ENCODE results near the gene TTC39A. TPM values are rescaled to one million over a fixed set of nuclear protein-coding genes. Genes with fewer than 3 reads are reported as not detected.

Gene TTC39A
- total RNA-seq, 1 experiment from 2014 or later: 15.4 TPM

- no peak overlapping the region for H3K4me3 ChIP-seq (replicated peaks in 1 of 2; ENCODE audit: low read depth in 1 of 2, low read length in 2 of 2)
- H3K4me2 ChIP-seq (ENCODE audit: low read length): no peak overlapping the region
- H3K4me1 ChIP-seq (ENCODE audit: control insufficient read depth in 1 of 2, insufficient read depth in 2 of 2, low read length in 2 of 2): no peaks in the 10 kb centered on the region
- no peak for DNase-seq (ENCODE audit: low read depth, low spot score)
- no peak for ATAC-seq
- H3K79me2 ChIP-seq (ENCODE audit: insufficient read depth, low read length): no peaks in the 10 kb centered on the region
- RAD21 ChIA-PET (ENCODE audit: low non-redundant PET in 1 of 2, low total read pairs in 2 of 2, uncharacterized antibody in 2 of 2, unreplicated experiment in 2 of 2): no interaction called here
- H2AFZ ChIP-seq (ENCODE audit: low read depth, low read length, poor library complexity, severe bottlenecking): no peak overlapping the region
- no peaks in the 10 kb centered on the region for H4K20me1 ChIP-seq (ENCODE audit: insufficient read depth)
- no peaks in the 10 kb centered on the region for H3K9me2 ChIP-seq (ENCODE audit: insufficient read depth)
- no peaks in the 10 kb centered on the region for H3K9me3 ChIP-seq (ENCODE audit: control insufficient read depth in 1 of 2, insufficient read depth in 1 of 2, low read depth in 1 of 2, low read length in 2 of 2)
- intact Hi-C loops (cut with micrococcal nuclease): no loop called here
- H3K27ac ChIP-seq (ENCODE audit: low read depth, low read length): no peak overlapping the region
- H3K36me3 ChIP-seq (ENCODE audit: control insufficient read depth in 1 of 2, insufficient read depth in 2 of 2, low read length in 2 of 2): 0 out of 4 replicates have a peak, but pooled peaks cover 0 to 4% of the 10 kb centered on the region in 2 experiments
- TF ChIP-seq YY1 (IDR thresholded peaks at IDR 0.05; ENCODE audit: extremely low read depth, insufficient replicate concordance, low read depth, low read length): no peak
- no peak for TF ChIP-seq POLR2A (IDR thresholded peaks at IDR 0.05; ENCODE audit: borderline replicate concordance, extremely low read depth, insufficient read depth, insufficient read length)
- no peaks in the 10 kb centered on the region for H3K27me3 ChIP-seq (ENCODE audit: insufficient read depth, low read length)
- POLR2A ChIA-PET: no interaction called here
- no TSS peak for BruUV-seq (replicated peaks)
- CTCF ChIA-PET: no interaction called here
- no peak overlapping the region for H3K9ac ChIP-seq (ENCODE audit: low read length)
Measured at GRCh38 chr1:51365774-51366173, 35.4 kb upstream of the TTC39A start.

- TF ChIP-seq ELF1 (IDR thresholded peaks at IDR 0.05; ENCODE audit: borderline replicate concordance, low read depth): no peak
- TF ChIP-seq EZH2 (IDR thresholded peaks at IDR 0.05): no peak
- TF ChIP-seq TCF7L2 (IDR thresholded peaks at IDR 0.05; ENCODE audit: borderline replicate concordance, extremely low read depth, insufficient read depth, insufficient read length): no peak
- TF ChIP-seq ZNF274 (IDR thresholded peaks at IDR 0.05; ENCODE audit: low read depth, low read length): no peak
- TF ChIP-seq CEBPB (IDR thresholded peaks at IDR 0.05; ENCODE audit: low read depth): no peak
- TF ChIP-seq ZBTB33 (IDR thresholded peaks at IDR 0.05; ENCODE audit: extremely low read depth, insufficient replicate concordance, low read length): no peak
- TF ChIP-seq FOSL1 (IDR thresholded peaks at IDR 0.05; ENCODE audit: low read depth): no peak
- no peak for TF ChIP-seq CTCF (IDR thresholded peaks at IDR 0.05 in 2 of 3, conservative IDR thresholded peaks at IDR 0.05 in 1 of 3; ENCODE audit: borderline replicate concordance in 1 of 3, insufficient read depth in 1 of 3, low read depth in 2 of 3, low read length in 2 of 3)
- no peak for TF ChIP-seq SP1 (IDR thresholded peaks at IDR 0.05; ENCODE audit: low read depth)
- no peak for TF ChIP-seq SIN3A (IDR thresholded peaks at IDR 0.05; ENCODE audit: low read depth)
- TF ChIP-seq MAX (IDR thresholded peaks at IDR 0.05): no peak
- Histone ChIP-seq H3K9me3 (ENCODE audit: control insufficient read depth in 1 of 2, insufficient read depth in 1 of 2, low read depth in 1 of 2, low read length in 2 of 2) (no peaks in the 10 kb centered on the region), H3K27me3 (ENCODE audit: insufficient read depth, low read length) (no peaks in the 10 kb centered on the region), H3K4me3 (replicated peaks in 1 of 2; ENCODE audit: low read depth in 1 of 2, low read length in 2 of 2) (no peak overlapping the region), H3K4me1 (ENCODE audit: control insufficient read depth in 1 of 2, insufficient read depth in 2 of 2, low read length in 2 of 2) (peaks cover 2 to 7% of the 10 kb centered on the region in 2 experiments; a peak in 2 of 4 replicates), H2AFZ (ENCODE audit: low read depth, low read length, poor library complexity, severe bottlenecking) (no peak overlapping the region), H4K20me1 (ENCODE audit: insufficient read depth) (no peaks in the 10 kb centered on the region), H3K36me3 (ENCODE audit: control insufficient read depth in 1 of 2, insufficient read depth in 2 of 2, low read length in 2 of 2) (peaks cover 4 to 8% of the 10 kb centered on the region in 2 experiments; a peak in 1 of 4 replicates), H3K79me2 (ENCODE audit: insufficient read depth, low read length) (no peaks in the 10 kb centered on the region), H3K9ac (ENCODE audit: low read length) (no peak overlapping the region), H3K4me2 (ENCODE audit: low read length) (no peak overlapping the region), H3K9me2 (ENCODE audit: insufficient read depth) (no peaks in the 10 kb centered on the region), H3K27ac (ENCODE audit: low read depth, low read length) (no peak overlapping the region)
- DNase-seq (ENCODE audit: low read depth, low spot score) (no peak), ATAC-seq (no peak)
- intact Hi-C loops (cut with micrococcal nuclease): no loop called here
- no TSS peak for BruUV-seq (replicated peaks)
- ChIA-PET POLR2A (no interaction called here), RAD21 (ENCODE audit: low non-redundant PET in 1 of 2, low total read pairs in 2 of 2, uncharacterized antibody in 2 of 2, unreplicated experiment in 2 of 2) (no interaction called here), CTCF (no interaction called here)
Measured at GRCh38 chr1:51359879-51360278, 29.5 kb upstream of the TTC39A start.
